LNCaP clone FGC (cell line): ENCODE data around the gene FHIT.

Source experiments
- DNase-seq: peaks from one replicate; pipeline ENCODE4 v3.0.0-alpha.2; 2011; ENCODE audit warnings: low read depth
- H3K4me3 ChIP-seq: 2 replicates; pipeline ENCODE4 v1.5.1; 2011; ENCODE audit warnings: mild to moderate bottlenecking, low read depth, low read length, control low read depth
- TF ChIP-seq, protein P1 (sequence below): IDR thresholded peaks from 2 replicates; pipeline ENCODE4 v1.5.1; 2012; ENCODE audit warnings: mild to moderate bottlenecking; ENCODE audit not compliant: control insufficient read depth, insufficient read depth; ENCODE audit errors: extremely low read depth

FHIT gene

DNA sequence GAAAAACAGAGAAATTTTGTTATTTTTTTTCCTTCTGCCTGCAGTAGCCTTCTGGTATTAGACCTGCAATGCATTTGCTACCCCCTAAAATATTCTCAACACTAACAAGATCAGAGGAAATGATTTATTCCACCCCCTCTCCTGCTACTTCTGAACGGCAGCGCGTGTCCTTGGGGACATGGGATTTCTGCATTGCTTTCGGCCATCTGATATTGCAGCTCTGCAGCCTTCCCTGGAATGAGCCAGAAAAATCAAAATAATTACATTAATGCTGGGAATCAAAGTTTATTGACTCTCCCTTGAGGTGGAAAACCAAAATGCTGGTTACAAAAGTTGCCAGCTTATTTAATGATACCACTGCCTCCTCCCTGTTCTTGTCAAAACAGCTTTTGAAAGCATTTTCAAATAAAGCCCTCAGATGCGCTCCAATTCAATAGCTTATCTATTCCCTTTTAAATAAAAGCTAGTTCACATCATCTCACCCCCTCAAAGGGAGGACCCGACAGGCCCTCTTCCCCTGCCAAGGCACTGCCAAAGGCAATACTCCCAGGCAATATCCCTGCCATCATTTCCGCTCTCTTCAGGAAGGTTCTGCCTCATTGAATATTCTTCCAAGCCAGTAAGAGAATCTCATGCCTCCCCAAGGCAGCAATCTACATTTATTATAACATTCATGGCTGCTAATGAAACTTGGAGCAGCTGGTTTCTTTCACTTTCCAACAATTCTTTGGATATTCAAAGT lies 96.6 kb downstream of the FHIT start:
- H3K4me3 ChIP-seq = no peak overlapping the region
- TF ChIP-seq, protein P1, sequence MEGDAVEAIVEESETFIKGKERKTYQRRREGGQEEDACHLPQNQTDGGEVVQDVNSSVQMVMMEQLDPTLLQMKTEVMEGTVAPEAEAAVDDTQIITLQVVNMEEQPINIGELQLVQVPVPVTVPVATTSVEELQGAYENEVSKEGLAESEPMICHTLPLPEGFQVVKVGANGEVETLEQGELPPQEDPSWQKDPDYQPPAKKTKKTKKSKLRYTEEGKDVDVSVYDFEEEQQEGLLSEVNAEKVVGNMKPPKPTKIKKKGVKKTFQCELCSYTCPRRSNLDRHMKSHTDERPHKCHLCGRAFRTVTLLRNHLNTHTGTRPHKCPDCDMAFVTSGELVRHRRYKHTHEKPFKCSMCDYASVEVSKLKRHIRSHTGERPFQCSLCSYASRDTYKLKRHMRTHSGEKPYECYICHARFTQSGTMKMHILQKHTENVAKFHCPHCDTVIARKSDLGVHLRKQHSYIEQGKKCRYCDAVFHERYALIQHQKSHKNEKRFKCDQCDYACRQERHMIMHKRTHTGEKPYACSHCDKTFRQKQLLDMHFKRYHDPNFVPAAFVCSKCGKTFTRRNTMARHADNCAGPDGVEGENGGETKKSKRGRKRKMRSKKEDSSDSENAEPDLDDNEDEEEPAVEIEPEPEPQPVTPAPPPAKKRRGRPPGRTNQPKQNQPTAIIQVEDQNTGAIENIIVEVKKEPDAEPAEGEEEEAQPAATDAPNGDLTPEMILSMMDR = no peak
- DNase-seq = no peak

DNA sequence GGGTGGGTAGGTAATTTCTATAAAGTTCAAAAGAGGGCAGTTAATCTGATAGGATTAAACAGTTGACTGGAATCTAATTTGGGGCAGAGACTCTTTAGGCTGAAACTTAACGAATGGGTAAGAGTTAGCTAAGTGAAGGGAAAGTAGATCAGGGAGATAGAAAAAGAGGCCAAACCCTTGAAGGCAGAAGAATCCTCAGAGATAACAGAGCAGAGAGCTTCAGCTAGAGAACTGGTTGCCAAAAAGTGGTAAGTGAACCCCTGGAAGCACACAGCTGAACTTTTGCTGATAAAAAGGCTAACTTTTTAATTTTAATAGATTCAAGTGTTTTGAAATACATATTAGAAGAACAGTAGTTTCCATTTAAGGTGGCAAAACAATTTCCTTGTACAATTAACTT lies 99.2 kb downstream of the FHIT start:
- TF ChIP-seq, protein P1 = no peak
- no peak overlapping the region for H3K4me3 ChIP-seq
- DNase-seq = no peak

DNA sequence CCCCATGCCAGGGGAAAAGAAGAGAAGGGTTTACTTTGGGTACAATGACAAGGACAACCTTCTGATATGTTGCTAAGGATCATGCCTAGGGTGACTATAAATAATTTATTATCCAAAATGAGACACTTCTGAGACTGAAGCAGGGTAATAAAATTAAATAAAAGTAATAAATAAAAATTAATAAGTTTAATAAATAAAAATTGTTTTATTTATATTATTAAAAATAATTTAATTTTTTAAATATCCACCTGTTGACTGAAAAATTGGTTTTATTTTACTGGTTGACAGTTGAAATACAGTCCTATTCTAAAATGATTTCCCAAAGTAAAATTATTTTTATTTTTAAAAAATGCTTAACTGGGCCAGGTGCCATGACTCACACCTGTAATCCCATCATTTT lies 102.0 kb downstream of the FHIT start:
- no peak for DNase-seq
- TF ChIP-seq, protein P1 = no peak
- H3K4me3 ChIP-seq = no peak overlapping the region

DNA sequence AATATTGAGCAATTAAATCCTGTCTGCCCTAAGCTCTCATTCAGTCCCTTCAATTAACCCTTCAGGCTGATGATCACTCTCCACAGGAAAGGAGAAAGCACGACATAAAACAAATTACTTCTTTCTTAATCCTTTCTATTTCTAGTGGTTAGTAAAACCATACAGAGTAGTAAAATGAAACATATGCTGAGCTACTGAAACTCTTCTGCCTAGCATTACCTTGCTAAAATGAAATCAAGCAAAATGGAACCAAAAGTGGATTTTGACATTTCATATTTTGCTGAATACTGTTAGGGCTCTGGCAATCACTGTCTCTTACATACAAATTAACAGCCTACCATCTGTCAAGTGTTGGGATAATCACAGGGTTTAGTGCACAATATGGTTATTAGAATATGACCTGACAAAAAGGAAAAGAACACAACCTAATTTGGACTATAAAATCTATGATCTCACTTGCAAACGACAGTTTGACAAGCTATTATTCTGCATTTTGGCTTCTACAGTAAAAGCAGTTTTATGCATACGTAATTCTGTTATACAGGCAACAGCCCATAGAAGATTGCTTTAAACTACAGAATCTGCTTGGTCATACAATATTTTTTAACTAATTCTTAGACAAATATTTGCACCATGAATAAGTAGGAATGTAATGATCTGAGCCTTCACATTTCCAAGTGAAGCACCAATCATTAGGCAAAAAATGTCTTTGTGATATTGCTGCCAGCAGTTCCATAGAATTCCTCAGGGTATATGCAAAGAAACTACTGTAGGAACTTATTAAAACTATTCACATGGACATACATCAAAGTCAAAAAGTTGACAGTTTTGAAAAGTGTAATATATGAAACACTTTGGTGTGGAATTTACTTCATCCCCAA lies 105.0 kb downstream of the FHIT start:
- DNase-seq = no peak
- TF ChIP-seq, protein P1 = no peak
- no peak overlapping the region for H3K4me3 ChIP-seq

DNA sequence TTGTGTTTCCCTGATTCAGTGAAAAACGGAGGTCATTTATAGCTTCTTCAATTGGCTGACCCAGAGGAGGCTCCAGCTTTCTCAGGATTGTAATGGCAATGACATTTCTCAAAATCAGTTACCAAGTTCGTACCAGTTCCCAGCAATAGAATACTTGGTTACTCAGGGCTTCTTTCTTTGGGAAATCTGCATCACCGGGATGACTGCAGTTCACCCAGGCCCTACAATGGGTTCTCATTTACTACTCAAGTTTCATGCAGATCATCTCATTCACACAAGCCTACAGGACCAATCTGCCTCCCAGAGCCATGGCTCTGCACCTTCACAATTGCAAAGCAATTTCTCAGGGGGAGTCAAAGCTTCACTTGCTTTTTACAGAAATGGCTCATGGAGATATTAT lies 109.6 kb downstream of the FHIT start:
- H3K4me3 ChIP-seq = no peak overlapping the region
- TF ChIP-seq, protein P1 = no peak
- DNase-seq = no peak

DNA sequence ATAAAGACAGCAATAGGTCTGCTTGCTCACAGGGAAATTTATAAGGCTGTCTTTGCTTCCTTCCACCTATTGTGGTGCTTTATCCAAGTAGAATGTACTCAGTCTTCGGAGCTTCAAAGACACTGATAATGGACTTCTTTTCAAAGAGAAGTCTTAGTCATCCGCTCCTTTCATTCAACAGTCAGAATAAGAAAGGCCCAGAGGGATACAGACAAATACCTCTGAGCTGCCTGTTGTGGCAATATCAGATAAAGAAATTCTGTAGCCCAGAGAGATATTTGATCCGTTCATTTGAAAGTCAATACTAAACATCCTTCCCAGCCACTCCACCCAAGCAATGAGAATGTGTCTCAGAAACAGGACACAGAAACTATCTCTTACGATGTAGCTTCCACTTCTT lies 110.0 kb downstream of the FHIT start:
- no peak overlapping the region for H3K4me3 ChIP-seq
- no peak for DNase-seq
- TF ChIP-seq, protein P1 = no peak
